Gastroesophageal sphincter (tissue), 4 donors: ENCODE results near the gene CHRNE. TPM values are rescaled to one million over a fixed set of nuclear protein-coding genes. Genes with fewer than 3 reads are reported as not detected.

Experiments
- ATAC-seq: fragments of 150-250 bp; one replicate; pipeline ENCODE4 v1.9.1; 2016; ENCODE audit warnings: mild to moderate bottlenecking, moderate library complexity
- H3K27ac ChIP-seq, 4 donors: fragments of 200-600 bp; sonication (generic) in 3 of 4; 1 replicate in 3 of 4; 2 replicates in 1 of 4; pipeline ENCODE4 v1.5.1; 2016 to 2019
- H3K27me3 ChIP-seq: fragments of 200-600 bp; sonication (generic); one replicate; pipeline ENCODE4 v1.5.1; 2019
- H3K36me3 ChIP-seq, 2 donors: fragments of 200-600 bp; sonication (generic); one replicate each; pipeline ENCODE4 v1.5.1; 2019; ENCODE audit warnings: control low read depth in 1 of 2
- H3K4me1 ChIP-seq, 3 donors: fragments of 200-600 bp; sonication (generic); 1 replicate in 2 of 3; 2 replicates in 1 of 3; pipeline ENCODE4 v1.5.1; 2016 to 2019; ENCODE audit warnings: control low read depth in 2 of 3
- H3K4me3 ChIP-seq, 2 donors: fragments of 200-600 bp; sonication (generic); one replicate each; pipeline ENCODE4 v1.5.1; 2019; ENCODE audit warnings: mild to moderate bottlenecking in 1 of 2, moderate library complexity in 1 of 2
- H3K9me3 ChIP-seq, 3 donors: fragments of 200-600 bp; sonication (generic); one replicate each; pipeline ENCODE4 v1.5.1; 2017 to 2019; ENCODE audit warnings: control low read depth in 2 of 3
- CTCF ChIP-seq, 4 experiments: fragments of 200-600 bp in 2 of 4; fragments of 450-650 bp in 2 of 4; sonication (generic) in 1 of 4; IDR thresholded peaks; one replicate each; pipeline ENCODE4 v1.5.1; 2017 to 2019; ENCODE audit warnings: antibody characterized with exemption in 4 of 4, mild to moderate bottlenecking in 2 of 4, moderate library complexity in 2 of 4
- EP300 ChIP-seq: sonication (generic); formaldehyde crosslinking; IDR thresholded peaks from one replicate; pipeline ENCODE4 v1.6.1; 2017; ENCODE audit warnings: antibody characterized with exemption, mild to moderate bottlenecking
- POLR2A ChIP-seq, 2 donors: fragments of 450-650 bp; IDR thresholded peaks; one replicate each; pipeline ENCODE4 v1.6.1; 2017; ENCODE audit warnings: antibody characterized with exemption in 2 of 2, mild to moderate bottlenecking in 2 of 2, moderate library complexity in 1 of 2
- POLR2AphosphoS5 ChIP-seq: sonication (generic); formaldehyde crosslinking; IDR thresholded peaks from one replicate; pipeline ENCODE4 v1.6.1; 2017; ENCODE audit warnings: antibody characterized with exemption
- WGBS, 2 donors: methylation state at CpG; one replicate each; pipeline ENCODE4 v1.1.5; 2018; ENCODE audit warnings: low coverage in 1 of 2; 5-methylcytosine and 5-hydroxymethylcytosine counted together
- total RNA-seq, 4 donors: library from RNA; depleted of rRNA; stranded (reverse); fragments of >200 nt; gene quantifications; one replicate each; pipeline ENCODE4 v1.1.0, GENCODE V29; 2016

Gene CHRNE
- total RNA-seq, 4 donors from 2014 or later, result 0.23 to 0.67 TPM; not detected in 2

- no peaks in the 10 kb centered on the region for H3K27me3 ChIP-seq
- peaks cover 0 to 51% of the 10 kb centered on the region in 2 donors for H3K36me3 ChIP-seq
- TF ChIP-seq POLR2A (IDR thresholded peaks at IDR 0.05) (no peak), CTCF (IDR thresholded peaks at IDR 0.05) (no peak), POLR2AphosphoS5 (no peak), EP300 (no peak)
- no peaks in the 10 kb centered on the region for H3K9me3 ChIP-seq
- H3K4me3 ChIP-seq, result no peak overlapping the region
- no peak for ATAC-seq
- H3K27ac ChIP-seq, result peak overlapping the region in 3 of 4 donors; percentile 96 to 98 (median 98)
- WGBS, 2 donors, result 24 to 31% methylated on average over 3 of the region's 3 CpGs
- peaks cover 0 to 74% (median 35%) of the 10 kb centered on the region in 3 donors for H3K4me1 ChIP-seq
These were observed 41.3 kb upstream of the CHRNE start for GRCh38 chr17:4944163-4944553.

- Histone ChIP-seq H3K27ac (peak overlapping the region in 3 of 4 donors; percentile 39 to 98 (median 96)), H3K9me3 (no peaks in the 10 kb centered on the region), H3K4me1 (peaks cover 0 to 84% (median 47%) of the 10 kb centered on the region in 3 donors), H3K27me3 (no peaks in the 10 kb centered on the region), H3K36me3 (peaks cover 0 to 59% of the 10 kb centered on the region in 2 donors), H3K4me3 (no peak overlapping the region)
- TF ChIP-seq POLR2AphosphoS5, result no peak
- no peak for TF ChIP-seq EP300
- no peak for TF ChIP-seq CTCF (IDR thresholded peaks at IDR 0.05)
- TF ChIP-seq POLR2A (IDR thresholded peaks at IDR 0.05), result no peak
- 66 to 69% methylated on average over 7 to 9 of the region's 13 CpGs for WGBS, 2 donors
- ATAC-seq, result no peak
These were observed 40.0 kb upstream of the CHRNE start for GRCh38 chr17:4942760-4943508.

GRCh38 chr17:4941319-4941610 lies 38.4 kb upstream of the CHRNE start:
- TF ChIP-seq CTCF (IDR thresholded peaks at IDR 0.05) (no peak), POLR2AphosphoS5 (no peak), EP300 (no peak), POLR2A (IDR thresholded peaks at IDR 0.05) (no peak)
- 30 to 53% methylated on average over 4 of the region's 4 CpGs for WGBS, 2 donors
- peak overlapping the region in 3 of 4 donors; percentile 90 to 96 (median 93) for H3K27ac ChIP-seq
- no peaks in the 10 kb centered on the region for H3K27me3 ChIP-seq
- peaks cover 0 to 82% (median 43%) of the 10 kb centered on the region in 3 donors for H3K4me1 ChIP-seq
- H3K36me3 ChIP-seq, result peaks cover 0 to 71% of the 10 kb centered on the region in 2 donors
- peak overlapping the region; percentile 88 to 89 for H3K4me3 ChIP-seq
- no peak for ATAC-seq
- no peaks in the 10 kb centered on the region for H3K9me3 ChIP-seq

GRCh38 chr17:4940555-4941318 lies 37.8 kb upstream of the CHRNE start:
- ATAC-seq, result peak; percentile 82
- Histone ChIP-seq H3K4me3 (peak overlapping the region; percentile 88 to 89), H3K27me3 (no peaks in the 10 kb centered on the region), H3K27ac (peak overlapping the region; percentile 79 to 96 (median 92)), H3K4me1 (peaks cover 0 to 77% (median 39%) of the 10 kb centered on the region in 3 donors), H3K9me3 (no peaks in the 10 kb centered on the region), H3K36me3 (peaks cover 0 to 71% of the 10 kb centered on the region in 2 donors)
- TF ChIP-seq EP300, result no peak
- no peak for TF ChIP-seq POLR2A (IDR thresholded peaks at IDR 0.05)
- TF ChIP-seq POLR2AphosphoS5, result no peak
- TF ChIP-seq CTCF (IDR thresholded peaks at IDR 0.05), result no peak
- WGBS, 2 donors, result 2 to 11% methylated on average over 6 to 22 of the region's 29 CpGs
